ENCODE data around the gene FRMD6. TPM values are rescaled to one million over a fixed set of nuclear protein-coding genes. Genes with fewer than 3 reads are reported as not detected.

Gene FRMD6
- total RNA-seq, 1 donor from 2014 or later: 16.9 TPM

- no peak for DNase-seq
- TF ChIP-seq CTCF (IDR thresholded peaks at IDR 0.05; ENCODE audit: partially characterized antibody, unreplicated experiment): no peak
- Mint-ChIP-seq H3K36me3 (ENCODE audit: unreplicated experiment) (peaks cover 3% of the 10 kb centered on the region), H3K9me3 (ENCODE audit: unreplicated experiment) (no peaks in the 10 kb centered on the region), H3K27me3 (ENCODE audit: unreplicated experiment) (peaks cover 1% of the 10 kb centered on the region), H3K4me1 (ENCODE audit: low read depth, unreplicated experiment) (no peaks in the 10 kb centered on the region), H3K27ac (ENCODE audit: unreplicated experiment) (no peak overlapping the region), H3K4me3 (ENCODE audit: unreplicated experiment) (no peak overlapping the region)
Observed at GRCh38 chr14:51613416-51613815, 38.3 kb upstream of the FRMD6 start.

GRCh38 chr14:51614707-51615106 lies 37.0 kb upstream of the FRMD6 start:
- peaks cover 3% of the 10 kb centered on the region for H3K36me3 Mint-ChIP-seq (ENCODE audit: unreplicated experiment)
- H3K4me1 Mint-ChIP-seq (ENCODE audit: low read depth, unreplicated experiment): no peaks in the 10 kb centered on the region
- H3K9me3 Mint-ChIP-seq (ENCODE audit: unreplicated experiment): no peaks in the 10 kb centered on the region
- H3K27me3 Mint-ChIP-seq (ENCODE audit: unreplicated experiment): peaks cover 1% of the 10 kb centered on the region
- no peak overlapping the region for H3K27ac Mint-ChIP-seq (ENCODE audit: unreplicated experiment)
- DNase-seq: no peak
- H3K4me3 Mint-ChIP-seq (ENCODE audit: unreplicated experiment): no peak overlapping the region
- no peak for TF ChIP-seq CTCF (IDR thresholded peaks at IDR 0.05; ENCODE audit: partially characterized antibody, unreplicated experiment)

GRCh38 chr14:51616256-51616655 lies 35.5 kb upstream of the FRMD6 start:
- peaks cover 1% of the 10 kb centered on the region for H3K27me3 Mint-ChIP-seq (ENCODE audit: unreplicated experiment)

GRCh38 chr14:51616724-51617409 lies 34.8 kb upstream of the FRMD6 start:
- no peak for TF ChIP-seq CTCF (IDR thresholded peaks at IDR 0.05; ENCODE audit: partially characterized antibody, unreplicated experiment)
- Mint-ChIP-seq H3K27ac (ENCODE audit: unreplicated experiment) (no peak overlapping the region), H3K4me3 (ENCODE audit: unreplicated experiment) (no peak overlapping the region), H3K27me3 (ENCODE audit: unreplicated experiment) (peaks cover 1% of the 10 kb centered on the region), H3K36me3 (ENCODE audit: unreplicated experiment) (peaks cover 3% of the 10 kb centered on the region), H3K9me3 (ENCODE audit: unreplicated experiment) (no peaks in the 10 kb centered on the region), H3K4me1 (ENCODE audit: low read depth, unreplicated experiment) (no peaks in the 10 kb centered on the region)
- DNase-seq: no peak

More at GRCh38 chr14:51616256-51616655, 35.5 kb upstream of the FRMD6 start:
- TF ChIP-seq CTCF (IDR thresholded peaks at IDR 0.05; ENCODE audit: partially characterized antibody, unreplicated experiment): no peak
- Mint-ChIP-seq H3K9me3 (ENCODE audit: unreplicated experiment) (no peaks in the 10 kb centered on the region), H3K4me1 (ENCODE audit: low read depth, unreplicated experiment) (no peaks in the 10 kb centered on the region), H3K27ac (ENCODE audit: unreplicated experiment) (no peak overlapping the region), H3K36me3 (ENCODE audit: unreplicated experiment) (peaks cover 3% of the 10 kb centered on the region), H3K4me3 (ENCODE audit: unreplicated experiment) (no peak overlapping the region)
- DNase-seq: no peak

- no peak for DNase-seq
- Mint-ChIP-seq H3K4me1 (ENCODE audit: low read depth, unreplicated experiment) (no peaks in the 10 kb centered on the region), H3K27me3 (ENCODE audit: unreplicated experiment) (no peaks in the 10 kb centered on the region), H3K36me3 (ENCODE audit: unreplicated experiment) (peaks cover 8% of the 10 kb centered on the region), H3K27ac (ENCODE audit: unreplicated experiment) (no peak overlapping the region), H3K4me3 (ENCODE audit: unreplicated experiment) (no peak overlapping the region), H3K9me3 (ENCODE audit: unreplicated experiment) (no peaks in the 10 kb centered on the region)
- no peak for TF ChIP-seq CTCF (IDR thresholded peaks at IDR 0.05; ENCODE audit: partially characterized antibody, unreplicated experiment)
Observed at GRCh38 chr14:51619561-51619960, 32.1 kb upstream of the FRMD6 start.

All from glutamatergic neuron (in vitro differentiated cells).